ENCODE results near the gene FEM1C.

The FEM1C gene

GRCh38 chr5:115509547-115509946 lies 35.0 kb downstream of the FEM1C start:
- H3K23ac ChIP-seq (ENCODE audit: low read length in 2 of 2) = no peak overlapping the region
- H3K9me3 ChIP-seq (ENCODE audit: control insufficient read depth, low read length) = peaks cover 7% of the 10 kb centered on the region
- no peak overlapping the region for H3K4me2 ChIP-seq (ENCODE audit: low read length, poor library complexity, severe bottlenecking)
- H3K79me1 ChIP-seq (replicated peaks; ENCODE audit: low read length, poor library complexity, severe bottlenecking) = no peaks in the 10 kb centered on the region
- no peaks in the 10 kb centered on the region for H3K27me3 ChIP-seq (ENCODE audit: control insufficient read depth in 1 of 2, insufficient read depth in 1 of 2, low read length in 2 of 2)
- WGBS = 89% methylated on average over 2 of the region's 2 CpGs
- no peak overlapping the region for H2AK5ac ChIP-seq (ENCODE audit: low read length, severe bottlenecking)
- no peak overlapping the region for H3K4ac ChIP-seq (ENCODE audit: low read depth in 1 of 2, low read length in 2 of 2)
- H4K91ac ChIP-seq (ENCODE audit: low read length) = no peak overlapping the region
- no peak overlapping the region for H4K8ac ChIP-seq (ENCODE audit: low read length)
- H2BK120ac ChIP-seq (ENCODE audit: low read depth, low read length) = no peak overlapping the region
- H3K4me3 ChIP-seq (ENCODE audit: insufficient read depth in 1 of 2, low read depth in 1 of 2, low read length in 2 of 2) = no peak overlapping the region
- no peak overlapping the region for H2AFZ ChIP-seq (ENCODE audit: low read depth, low read length)
- H2BK12ac ChIP-seq (ENCODE audit: low read length in 2 of 2) = no peak overlapping the region
- H2BK15ac ChIP-seq (ENCODE audit: low read depth, poor library complexity, severe bottlenecking) = no peak overlapping the region
- no peak overlapping the region for H2BK5ac ChIP-seq (ENCODE audit: low read depth, low read length, poor library complexity, severe bottlenecking)
- H3K36me3 ChIP-seq (ENCODE audit: control insufficient read depth in 1 of 2, insufficient read depth in 2 of 2, low read depth in 1 of 2, low read length in 2 of 2) = peaks cover 3 to 24% of the 10 kb centered on the region in 2 experiments
- no peak overlapping the region for H3K18ac ChIP-seq (ENCODE audit: low read depth in 1 of 2, low read length in 2 of 2)
- H3K14ac ChIP-seq (ENCODE audit: low read length in 2 of 2) = no peak overlapping the region
- H3K9ac ChIP-seq (ENCODE audit: low read length) = no peak overlapping the region
- no peaks in the 10 kb centered on the region for H3K4me1 ChIP-seq (ENCODE audit: control insufficient read depth, insufficient read depth, low read depth, low read length)
- no peak overlapping the region for H3K27ac ChIP-seq (ENCODE audit: low read length, poor library complexity, severe bottlenecking)
- DNase-seq = no peak

- H2BK15ac ChIP-seq (ENCODE audit: low read depth, poor library complexity, severe bottlenecking) = no peak overlapping the region
- no peaks in the 10 kb centered on the region for H3K79me1 ChIP-seq (replicated peaks; ENCODE audit: low read length, poor library complexity, severe bottlenecking)
- no peak overlapping the region for H3K18ac ChIP-seq (ENCODE audit: low read depth in 1 of 2, low read length in 2 of 2)
- H2AFZ ChIP-seq (ENCODE audit: low read depth, low read length) = no peak overlapping the region
- peak overlapping the region; percentile 80 for H3K9ac ChIP-seq (ENCODE audit: low read length)
- H3K4ac ChIP-seq (ENCODE audit: low read depth in 1 of 2, low read length in 2 of 2) = no peak overlapping the region
- H3K4me1 ChIP-seq (ENCODE audit: control insufficient read depth, insufficient read depth, low read depth, low read length) = no peaks in the 10 kb centered on the region
- H3K4me3 ChIP-seq (ENCODE audit: insufficient read depth in 1 of 2, low read depth in 1 of 2, low read length in 2 of 2) = no peak overlapping the region
- no peak overlapping the region for H3K14ac ChIP-seq (ENCODE audit: low read length in 2 of 2)
- no peak overlapping the region for H3K23ac ChIP-seq (ENCODE audit: low read length in 2 of 2)
- H3K27ac ChIP-seq (ENCODE audit: low read length, poor library complexity, severe bottlenecking) = no peak overlapping the region
- H3K9me3 ChIP-seq (ENCODE audit: control insufficient read depth, low read length) = peaks cover 7% of the 10 kb centered on the region
- H2BK120ac ChIP-seq (ENCODE audit: low read depth, low read length) = no peak overlapping the region
- no peak overlapping the region for H2AK5ac ChIP-seq (ENCODE audit: low read length, severe bottlenecking)
- no peak overlapping the region for H4K8ac ChIP-seq (ENCODE audit: low read length)
- H2BK5ac ChIP-seq (ENCODE audit: low read depth, low read length, poor library complexity, severe bottlenecking) = no peak overlapping the region
- H3K27me3 ChIP-seq (ENCODE audit: control insufficient read depth in 1 of 2, insufficient read depth in 1 of 2, low read length in 2 of 2) = no peaks in the 10 kb centered on the region
- no peak overlapping the region for H3K4me2 ChIP-seq (ENCODE audit: low read length, poor library complexity, severe bottlenecking)
- peaks cover 0 to 6% of the 10 kb centered on the region in 2 experiments for H3K36me3 ChIP-seq (ENCODE audit: control insufficient read depth in 1 of 2, insufficient read depth in 2 of 2, low read depth in 1 of 2, low read length in 2 of 2)
- no peak overlapping the region for H2BK12ac ChIP-seq (ENCODE audit: low read length in 2 of 2)
- no peak overlapping the region for H4K91ac ChIP-seq (ENCODE audit: low read length)
- no peak for DNase-seq
- 86% methylated on average over 2 of the region's 2 CpGs for WGBS
These were observed 36.9 kb downstream of the FEM1C start for GRCh38 chr5:115507681-115508080.

- Histone ChIP-seq H3K9ac (ENCODE audit: low read length) (no peak overlapping the region), H4K8ac (ENCODE audit: low read length) (no peak overlapping the region), H3K9me3 (ENCODE audit: control insufficient read depth, low read length) (no peaks in the 10 kb centered on the region), H3K4me3 (ENCODE audit: insufficient read depth in 1 of 2, low read depth in 1 of 2, low read length in 2 of 2) (no peak overlapping the region), H3K27ac (ENCODE audit: low read length, poor library complexity, severe bottlenecking) (no peak overlapping the region), H2BK15ac (ENCODE audit: low read depth, poor library complexity, severe bottlenecking) (no peak overlapping the region), H2AFZ (ENCODE audit: low read depth, low read length) (no peak overlapping the region), H3K4ac (ENCODE audit: low read depth in 1 of 2, low read length in 2 of 2) (no peak overlapping the region), H2BK120ac (ENCODE audit: low read depth, low read length) (no peak overlapping the region), H3K36me3 (ENCODE audit: control insufficient read depth in 1 of 2, insufficient read depth in 2 of 2, low read depth in 1 of 2, low read length in 2 of 2) (no peaks in the 10 kb centered on the region), H3K18ac (ENCODE audit: low read depth in 1 of 2, low read length in 2 of 2) (no peak overlapping the region), H2BK12ac (ENCODE audit: low read length in 2 of 2) (no peak overlapping the region), H3K4me1 (ENCODE audit: control insufficient read depth, insufficient read depth, low read depth, low read length) (no peaks in the 10 kb centered on the region), H3K23ac (ENCODE audit: low read length in 2 of 2) (no peak overlapping the region), H4K91ac (ENCODE audit: low read length) (no peak overlapping the region), H3K79me1 (replicated peaks; ENCODE audit: low read length, poor library complexity, severe bottlenecking) (no peaks in the 10 kb centered on the region), H3K27me3 (ENCODE audit: control insufficient read depth in 1 of 2, insufficient read depth in 1 of 2, low read length in 2 of 2) (no peaks in the 10 kb centered on the region), H2BK5ac (ENCODE audit: low read depth, low read length, poor library complexity, severe bottlenecking) (no peak overlapping the region), H3K4me2 (ENCODE audit: low read length, poor library complexity, severe bottlenecking) (no peak overlapping the region), H3K14ac (ENCODE audit: low read length in 2 of 2) (no peak overlapping the region), H2AK5ac (ENCODE audit: low read length, severe bottlenecking) (no peak overlapping the region)
- DNase-seq = no peak
- WGBS = no CpG with 5 or more reads among the region's 1 CpG
These were observed 41.2 kb downstream of the FEM1C start for GRCh38 chr5:115503420-115503819.

GRCh38 chr5:115501464-115502210 lies 42.9 kb downstream of the FEM1C start:
- WGBS = 40% methylated on average over 2 of the region's 3 CpGs
- no peaks in the 10 kb centered on the region for H3K36me3 ChIP-seq (ENCODE audit: control insufficient read depth in 1 of 2, insufficient read depth in 2 of 2, low read depth in 1 of 2, low read length in 2 of 2)
- H3K14ac ChIP-seq (ENCODE audit: low read length in 2 of 2) = no peak overlapping the region
- no peak overlapping the region for H2BK5ac ChIP-seq (ENCODE audit: low read depth, low read length, poor library complexity, severe bottlenecking)
- no peak overlapping the region for H2BK120ac ChIP-seq (ENCODE audit: low read depth, low read length)
- H3K23ac ChIP-seq (ENCODE audit: low read length in 2 of 2) = no peak overlapping the region
- H3K4me2 ChIP-seq (ENCODE audit: low read length, poor library complexity, severe bottlenecking) = no peak overlapping the region
- H3K4me3 ChIP-seq (ENCODE audit: insufficient read depth in 1 of 2, low read depth in 1 of 2, low read length in 2 of 2) = no peak overlapping the region
- H2BK15ac ChIP-seq (ENCODE audit: low read depth, poor library complexity, severe bottlenecking) = no peak overlapping the region
- no peak overlapping the region for H3K27ac ChIP-seq (ENCODE audit: low read length, poor library complexity, severe bottlenecking)
- no peak overlapping the region for H2AFZ ChIP-seq (ENCODE audit: low read depth, low read length)
- no peak overlapping the region for H2AK5ac ChIP-seq (ENCODE audit: low read length, severe bottlenecking)
- no peaks in the 10 kb centered on the region for H3K27me3 ChIP-seq (ENCODE audit: control insufficient read depth in 1 of 2, insufficient read depth in 1 of 2, low read length in 2 of 2)
- H3K4me1 ChIP-seq (ENCODE audit: control insufficient read depth, insufficient read depth, low read depth, low read length) = no peaks in the 10 kb centered on the region
- no peak overlapping the region for H3K18ac ChIP-seq (ENCODE audit: low read depth in 1 of 2, low read length in 2 of 2)
- no peak overlapping the region for H2BK12ac ChIP-seq (ENCODE audit: low read length in 2 of 2)
- no peak overlapping the region for H3K9ac ChIP-seq (ENCODE audit: low read length)
- H3K79me1 ChIP-seq (replicated peaks; ENCODE audit: low read length, poor library complexity, severe bottlenecking) = no peaks in the 10 kb centered on the region
- no peak overlapping the region for H4K8ac ChIP-seq (ENCODE audit: low read length)
- DNase-seq = no peak
- no peak overlapping the region for H3K4ac ChIP-seq (ENCODE audit: low read depth in 1 of 2, low read length in 2 of 2)
- no peak overlapping the region for H4K91ac ChIP-seq (ENCODE audit: low read length)
- H3K9me3 ChIP-seq (ENCODE audit: control insufficient read depth, low read length) = no peaks in the 10 kb centered on the region

All from mesenchymal stem cell (in vitro differentiated cells and primary cell).